Large intestine (tissue), 3 donors: Measurements from ENCODE around the gene ATF6. TPM values are rescaled to one million over a fixed set of nuclear protein-coding genes. Genes with fewer than 3 reads are reported as not detected.
"Not testable (repeated sequence)": the region's sequence is repeated elsewhere in the genome, so short reads cannot be mapped to it uniquely, and the experiment has no call there.

ENCODE experiments used
- DNase-seq, 2 donors: peaks; one replicate each; pipeline versions ENCODE4 v3.0.0 to v3.0.0-alpha.2; 2013
- H3K27ac ChIP-seq: one replicate; pipeline ENCODE4 v1.5.1; 2013; ENCODE audit warnings: low read length
- H3K27me3 ChIP-seq: 2 replicates; pipeline ENCODE4 v1.6.1; 2013; ENCODE audit warnings: low read length; ENCODE audit not compliant: control insufficient read depth, insufficient read depth
- H3K36me3 ChIP-seq: 2 replicates; pipeline ENCODE4 v1.6.1; 2013; ENCODE audit warnings: low read length; ENCODE audit not compliant: control insufficient read depth, insufficient read depth
- H3K4me1 ChIP-seq: one replicate; pipeline ENCODE4 v1.6.1; 2013; ENCODE audit warnings: low read length; ENCODE audit not compliant: control insufficient read depth, insufficient read depth
- H3K4me3 ChIP-seq: one replicate; pipeline ENCODE4 v1.5.1; 2013; ENCODE audit warnings: low read length
- H3K9me3 ChIP-seq: one replicate; pipeline ENCODE4 v1.6.1; 2013; ENCODE audit warnings: mild to moderate bottlenecking, low read depth, low read length, moderate library complexity; ENCODE audit not compliant: control insufficient read depth
- WGBS: methylation state at CpG from one replicate; pipeline ENCODE4 v1.1.5; 2013; ENCODE audit warnings: low lambda C conversion rate; ENCODE audit not compliant: insufficient coverage; 5-methylcytosine and 5-hydroxymethylcytosine counted together
- polyA plus RNA-seq: library from polyadenylated mRNA; unstranded; fragments of 120-200 nt; gene quantifications from one replicate; pipeline ENCODE4 v1.2.1, GENCODE V29; 2013

Gene ATF6
- polyA plus RNA-seq, 1 donor = 19.6 TPM

- Histone ChIP-seq H3K4me1 (no peaks in the 10 kb centered on the region), H3K36me3 (peaks cover 12% of the 10 kb centered on the region), H3K4me3 (no peak overlapping the region), H3K27ac (no peak overlapping the region), H3K27me3 (no peaks in the 10 kb centered on the region), H3K9me3 (no peaks in the 10 kb centered on the region)
- no peak for DNase-seq
- WGBS = no CpG with 5 or more reads among the region's 2 CpGs
Observed at GRCh38 chr1:161803181-161803580, 37.1 kb downstream of the ATF6 start.

DNA sequence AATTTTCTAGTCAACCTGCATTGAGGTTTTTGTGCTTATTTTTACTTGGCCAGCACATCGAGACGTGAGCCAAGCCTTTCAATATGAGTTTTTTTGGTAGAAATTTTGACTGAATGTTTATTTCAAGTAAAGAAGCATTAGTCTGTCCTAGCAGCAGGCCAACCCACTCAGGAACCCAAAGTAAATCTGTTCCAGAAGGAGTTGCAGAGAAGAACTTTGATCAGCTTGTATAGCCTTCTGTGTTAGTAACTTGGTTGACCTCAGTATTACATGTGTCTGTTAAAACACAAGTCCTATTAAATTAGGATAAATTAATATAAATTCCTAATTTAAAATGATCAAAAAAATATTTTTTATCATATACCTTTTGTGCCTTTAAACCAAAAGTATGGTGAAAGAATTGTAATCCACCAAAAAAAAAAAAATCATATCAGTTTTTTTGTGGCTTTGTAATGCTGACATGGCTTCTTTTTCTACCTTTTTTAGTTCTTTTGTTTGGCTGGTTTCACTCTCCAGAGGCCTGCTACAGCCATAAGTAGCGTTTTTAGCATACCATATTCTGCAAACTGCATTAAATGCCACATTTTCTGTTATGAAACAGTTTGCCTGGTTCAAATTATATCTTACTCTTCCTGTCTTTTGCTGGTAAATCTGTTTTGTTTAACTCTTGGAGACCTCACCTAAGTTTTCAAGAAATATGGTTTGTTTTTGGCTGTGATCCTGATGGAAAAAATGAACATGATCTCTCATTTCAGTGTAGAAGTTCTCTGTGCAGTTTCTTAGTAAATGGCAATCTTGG is 39.5 kb downstream of the ATF6 start:
- no CpG with 5 or more reads among the region's 3 CpGs for WGBS
- Histone ChIP-seq H3K36me3 (peaks cover 17% of the 10 kb centered on the region), H3K27ac (no peak overlapping the region), H3K4me3 (no peak overlapping the region), H3K4me1 (no peaks in the 10 kb centered on the region), H3K9me3 (no peaks in the 10 kb centered on the region), H3K27me3 (no peaks in the 10 kb centered on the region)
- DNase-seq = no peak

- H3K27me3 ChIP-seq, H3K27ac ChIP-seq, H3K4me1 ChIP-seq, H3K4me3 ChIP-seq, DNase-seq, H3K9me3 ChIP-seq: not testable (repeated sequence)
- H3K36me3 ChIP-seq = peaks cover 14% of the 10 kb centered on the region
- WGBS = no CpG with 5 or more reads among the region's 2 CpGs
Observed at GRCh38 chr1:161809202-161809601, 43.1 kb downstream of the ATF6 start.

DNA sequence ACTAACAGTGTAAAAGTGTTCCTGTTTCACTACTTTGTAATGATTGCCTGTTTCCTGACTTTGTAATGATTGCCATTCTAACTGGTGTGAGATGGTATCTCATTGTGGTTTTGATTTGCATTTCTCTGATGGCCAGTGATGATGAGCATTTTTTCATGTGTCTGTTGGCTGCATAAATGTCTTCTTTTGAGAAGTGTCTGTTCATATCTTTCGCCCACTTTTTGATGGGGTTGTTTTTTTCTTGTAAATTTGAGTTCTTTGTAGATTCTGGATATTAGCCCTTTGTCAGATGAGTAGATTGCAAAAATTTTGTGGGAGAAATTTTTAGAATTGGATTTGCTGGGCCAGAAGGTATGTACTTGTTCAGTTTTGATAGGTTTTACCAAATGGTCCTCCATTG is 43.5 kb downstream of the ATF6 start:
- DNase-seq, H3K9me3 ChIP-seq, H3K27ac ChIP-seq, H3K27me3 ChIP-seq, H3K4me1 ChIP-seq, H3K4me3 ChIP-seq: not testable (repeated sequence)
- no CpG with 5 or more reads among the region's 1 CpG for WGBS
- peaks cover 14% of the 10 kb centered on the region for H3K36me3 ChIP-seq

DNA sequence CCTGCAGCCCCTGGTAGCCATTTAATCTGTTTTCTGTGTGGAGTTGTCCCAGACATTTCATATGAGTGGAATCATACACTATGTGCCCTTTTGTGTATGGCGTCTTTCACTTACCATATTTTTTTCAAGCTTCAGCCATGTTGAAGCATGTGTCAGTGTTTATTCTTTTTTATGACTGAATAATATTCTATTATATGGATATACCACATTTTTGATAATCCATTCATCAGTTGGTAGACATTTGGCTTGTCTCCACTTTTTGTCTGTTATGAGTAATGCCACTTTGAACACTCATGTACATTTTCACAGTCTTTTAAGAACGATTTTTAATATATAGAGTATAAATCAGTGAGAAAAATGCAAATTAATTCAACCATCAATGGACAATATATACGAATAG is 44.7 kb downstream of the ATF6 start:
- H3K27ac ChIP-seq = no peak overlapping the region
- DNase-seq = no peak
- WGBS = 100% methylated on average over 3 of the region's 3 CpGs
- H3K9me3 ChIP-seq = no peaks in the 10 kb centered on the region
- no peaks in the 10 kb centered on the region for H3K4me1 ChIP-seq
- no peak overlapping the region for H3K4me3 ChIP-seq
- peaks cover 13% of the 10 kb centered on the region for H3K36me3 ChIP-seq
- no peaks in the 10 kb centered on the region for H3K27me3 ChIP-seq

DNA sequence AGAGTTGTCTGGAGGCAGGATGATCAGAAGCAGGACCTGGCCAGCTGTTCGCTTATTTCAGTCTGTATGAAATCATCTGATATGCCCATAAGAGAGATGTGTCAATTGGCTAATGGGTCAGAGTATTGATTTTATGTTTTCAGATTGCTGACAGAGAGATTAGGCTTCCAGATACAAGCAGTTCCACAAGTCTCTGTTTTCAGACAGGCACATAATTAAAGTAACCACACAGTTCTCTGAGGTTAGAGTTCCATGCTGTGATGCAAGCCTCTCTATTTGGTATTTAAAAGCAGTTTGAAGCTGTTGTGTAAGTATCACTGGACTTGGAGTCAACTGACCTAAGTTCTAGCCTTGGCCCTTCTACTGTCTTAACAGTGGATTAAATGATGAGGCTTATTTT is 50.1 kb downstream of the ATF6 start:
- Histone ChIP-seq H3K27ac (no peak overlapping the region), H3K9me3 (no peaks in the 10 kb centered on the region), H3K4me3 (no peak overlapping the region), H3K27me3 (no peaks in the 10 kb centered on the region), H3K36me3 (peaks cover 9% of the 10 kb centered on the region), H3K4me1 (no peaks in the 10 kb centered on the region)
- WGBS = no CpG with 5 or more reads among the region's 1 CpG
- peak in 1 of 2 donors; percentile 10 for DNase-seq

DNA sequence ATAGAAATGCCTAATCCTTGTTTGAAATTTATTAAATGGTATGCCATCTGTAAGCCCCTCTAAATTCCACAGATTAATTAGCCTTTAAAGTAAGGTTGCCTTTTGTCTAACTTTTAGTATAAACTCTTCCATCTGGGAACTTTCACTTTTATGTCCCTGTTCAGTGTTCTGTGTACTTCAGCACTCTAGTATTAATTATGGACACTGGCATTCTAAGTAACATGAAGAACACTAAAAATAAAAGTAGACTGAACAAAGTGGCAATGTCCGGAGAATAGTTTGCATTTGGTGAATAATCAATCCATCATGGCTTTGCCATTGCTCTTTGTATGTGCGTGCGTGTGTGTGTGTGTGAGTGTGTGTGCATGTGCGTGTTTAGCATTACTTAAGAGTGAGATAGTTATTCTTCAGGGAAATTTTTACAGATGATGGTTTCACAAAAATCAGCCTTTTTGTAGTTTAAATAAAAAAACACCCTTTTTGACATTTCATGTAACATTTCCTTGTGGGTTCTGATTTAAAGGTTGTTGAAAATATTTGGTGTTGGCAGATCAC is 51.1 kb downstream of the ATF6 start:
- DNase-seq = no peak
- H3K27ac ChIP-seq = no peak overlapping the region
- H3K9me3 ChIP-seq = no peaks in the 10 kb centered on the region
- H3K36me3 ChIP-seq = peaks cover 16% of the 10 kb centered on the region
- no peaks in the 10 kb centered on the region for H3K27me3 ChIP-seq
- H3K4me3 ChIP-seq = no peak overlapping the region
- no peaks in the 10 kb centered on the region for H3K4me1 ChIP-seq
- WGBS = no CpG with 5 or more reads among the region's 4 CpGs

GRCh38 chr1:161820914-161821313 is 54.8 kb downstream of the ATF6 start:
- Histone ChIP-seq H3K36me3 (peaks cover 21% of the 10 kb centered on the region), H3K9me3 (no peaks in the 10 kb centered on the region), H3K27me3 (no peaks in the 10 kb centered on the region), H3K4me1 (no peaks in the 10 kb centered on the region), H3K4me3 (no peak overlapping the region), H3K27ac (no peak overlapping the region)
- 95% methylated on average over 3 of the region's 5 CpGs for WGBS
- DNase-seq = no peak

- no peaks in the 10 kb centered on the region for H3K27me3 ChIP-seq
- no peaks in the 10 kb centered on the region for H3K9me3 ChIP-seq
- no peak overlapping the region for H3K27ac ChIP-seq
- no peaks in the 10 kb centered on the region for H3K4me1 ChIP-seq
- WGBS = 86% methylated on average over 1 of the region's 1 CpG
- peaks cover 24% of the 10 kb centered on the region for H3K36me3 ChIP-seq
- no peak overlapping the region for H3K4me3 ChIP-seq
- no peak for DNase-seq
Observed at GRCh38 chr1:161824618-161825017, 58.5 kb downstream of the ATF6 start.

GRCh38 chr1:161825831-161826230 is 59.7 kb downstream of the ATF6 start:
- Histone ChIP-seq H3K4me3 (no peak overlapping the region), H3K4me1 (no peaks in the 10 kb centered on the region), H3K27me3 (no peaks in the 10 kb centered on the region), H3K9me3 (no peaks in the 10 kb centered on the region), H3K36me3 (peaks cover 18% of the 10 kb centered on the region), H3K27ac (no peak overlapping the region)
- 100% methylated on average over 2 of the region's 4 CpGs for WGBS
- DNase-seq = no peak

DNA sequence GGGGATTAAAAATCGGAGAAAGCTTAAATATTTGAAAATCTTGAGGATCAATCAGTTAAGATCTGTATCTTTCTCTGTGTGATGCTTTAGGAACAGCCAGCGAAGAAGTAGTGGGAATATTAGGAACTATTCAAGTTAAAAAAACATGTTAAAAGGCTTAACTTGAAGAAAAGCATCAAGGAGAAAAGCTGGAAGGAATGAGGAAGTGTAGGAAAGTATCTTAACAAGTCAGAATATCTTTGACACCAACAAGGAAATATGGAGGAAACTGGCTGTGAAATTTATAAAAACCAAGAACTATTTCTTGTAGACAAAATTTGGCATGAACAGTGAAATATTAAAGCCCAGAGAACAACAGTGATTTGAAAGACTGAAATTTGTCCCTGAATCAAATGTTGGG is 60.4 kb downstream of the ATF6 start:
- no peaks in the 10 kb centered on the region for H3K4me1 ChIP-seq
- no peak for DNase-seq
- no peak overlapping the region for H3K4me3 ChIP-seq
- no peaks in the 10 kb centered on the region for H3K27me3 ChIP-seq
- H3K36me3 ChIP-seq = peaks cover 16% of the 10 kb centered on the region
- no peaks in the 10 kb centered on the region for H3K9me3 ChIP-seq
- WGBS = 100% methylated on average over 2 of the region's 2 CpGs
- no peak overlapping the region for H3K27ac ChIP-seq
